ENCODE data around the gene MPRIP.

MPRIP gene

GRCh38 chr17:17090642-17091103, 48.4 kb downstream of the MPRIP start:
- TF ChIP-seq POU6F1 (CRISPR knock-in tag; IDR thresholded peaks at IDR 0.05; ENCODE audit: borderline replicate concordance, low read depth), result no peak
- no peak for TF ChIP-seq BACH2 (CRISPR knock-in tag; IDR thresholded peaks at IDR 0.05; ENCODE audit: borderline replicate concordance)
- no peak for TF ChIP-seq TCF4 (CRISPR knock-in tag; IDR thresholded peaks at IDR 0.05; ENCODE audit: borderline replicate concordance)
- no peak for TF ChIP-seq TOX (CRISPR knock-in tag; IDR thresholded peaks at IDR 0.05; ENCODE audit: borderline replicate concordance)
- TF ChIP-seq ZNF8 (CRISPR knock-in tag; IDR thresholded peaks at IDR 0.05), result no peak
- TF ChIP-seq TSHZ2 (CRISPR knock-in tag; IDR thresholded peaks at IDR 0.05), result no peak
- no peak for TF ChIP-seq ZNF565 (CRISPR knock-in tag; conservative IDR thresholded peaks at IDR 0.05; ENCODE audit: low read depth)
- no peak for TF ChIP-seq RARB (CRISPR knock-in tag; IDR thresholded peaks at IDR 0.05)
- no peak for TF ChIP-seq CSRNP3 (CRISPR knock-in tag; IDR thresholded peaks at IDR 0.05)
- no peak for TF ChIP-seq ZNF70 (CRISPR knock-in tag; IDR thresholded peaks at IDR 0.05)
- TF ChIP-seq ARNTL (CRISPR knock-in tag; IDR thresholded peaks at IDR 0.05; ENCODE audit: borderline replicate concordance, low read depth), result no peak
- TF ChIP-seq ZFP30 (CRISPR knock-in tag; IDR thresholded peaks at IDR 0.05), result no peak
- ATAC-seq, result no peak

- ATAC-seq, result no peak
- no peak for TF ChIP-seq SNAI2 (CRISPR knock-in tag; IDR thresholded peaks at IDR 0.05)
- TF ChIP-seq POU6F1 (CRISPR knock-in tag; IDR thresholded peaks at IDR 0.05; ENCODE audit: borderline replicate concordance, low read depth), result no peak
- no peak for TF ChIP-seq ZFP30 (CRISPR knock-in tag; IDR thresholded peaks at IDR 0.05)
Measured at GRCh38 chr17:17091276-17091675, 49.0 kb downstream of the MPRIP start.

GRCh38 chr17:17091856-17092756, 49.8 kb downstream of the MPRIP start:
- ATAC-seq, result no peak
- no peak for TF ChIP-seq CREB5 (CRISPR knock-in tag; IDR thresholded peaks at IDR 0.05; ENCODE audit: low read depth)
- TF ChIP-seq ARNTL (CRISPR knock-in tag; IDR thresholded peaks at IDR 0.05; ENCODE audit: borderline replicate concordance, low read depth), result no peak
- TF ChIP-seq RARB (CRISPR knock-in tag; IDR thresholded peaks at IDR 0.05), result no peak
- no peak for TF ChIP-seq ZNF70 (CRISPR knock-in tag; IDR thresholded peaks at IDR 0.05)
- no peak for TF ChIP-seq TOX (CRISPR knock-in tag; IDR thresholded peaks at IDR 0.05; ENCODE audit: borderline replicate concordance)
- TF ChIP-seq SNAI2 (CRISPR knock-in tag; IDR thresholded peaks at IDR 0.05), result no peak
- TF ChIP-seq ZC3H10 (CRISPR knock-in tag; IDR thresholded peaks at IDR 0.05), result no peak
- no peak for TF ChIP-seq ZFP3 (CRISPR knock-in tag; IDR thresholded peaks at IDR 0.05)
- no peak for TF ChIP-seq TCF4 (CRISPR knock-in tag; IDR thresholded peaks at IDR 0.05; ENCODE audit: borderline replicate concordance)
- no peak for TF ChIP-seq ISL1 (CRISPR knock-in tag; IDR thresholded peaks at IDR 0.05)
- no peak for TF ChIP-seq GLIS3 (CRISPR knock-in tag; IDR thresholded peaks at IDR 0.05)
- no peak for TF ChIP-seq BACH2 (CRISPR knock-in tag; IDR thresholded peaks at IDR 0.05; ENCODE audit: borderline replicate concordance)
- TF ChIP-seq CSRNP3 (CRISPR knock-in tag; IDR thresholded peaks at IDR 0.05), result no peak
- no peak for TF ChIP-seq PPARA (CRISPR knock-in tag; IDR thresholded peaks at IDR 0.05; ENCODE audit: borderline replicate concordance)
- TF ChIP-seq ZNF8 (CRISPR knock-in tag; IDR thresholded peaks at IDR 0.05), result no peak
- TF ChIP-seq ZFP30 (CRISPR knock-in tag; IDR thresholded peaks at IDR 0.05), result no peak
- TF ChIP-seq ZNF565 (CRISPR knock-in tag; conservative IDR thresholded peaks at IDR 0.05; ENCODE audit: low read depth), result no peak
- no peak for TF ChIP-seq CSDC2 (CRISPR knock-in tag; IDR thresholded peaks at IDR 0.05)
- no peak for TF ChIP-seq PATZ1 (CRISPR knock-in tag; IDR thresholded peaks at IDR 0.05; ENCODE audit: borderline replicate concordance)

Data from SK-N-SH treated with all-trans-retinoic acid at 6 μM for 48 hours (cell line).